WI38 (cell line): Measurements from ENCODE around the gene GTF2F1.
"Not testable (repeated sequence)": the region's sequence is repeated elsewhere in the genome, so short reads cannot be mapped to it uniquely, and the experiment has no call there.

Experiments used
- H3K4me3 ChIP-seq: 2 replicates; pipeline ENCODE4 v1.5.1; 2011; ENCODE audit warnings: low read depth, mild to moderate bottlenecking, control low read depth, low read length
- TF ChIP-seq, protein P1 (sequence below): IDR thresholded peaks from 2 replicates; pipeline ENCODE4 v1.5.1; 2012; ENCODE audit warnings: low read depth, mild to moderate bottlenecking, control low read depth, low read length

Gene GTF2F1

DNA sequence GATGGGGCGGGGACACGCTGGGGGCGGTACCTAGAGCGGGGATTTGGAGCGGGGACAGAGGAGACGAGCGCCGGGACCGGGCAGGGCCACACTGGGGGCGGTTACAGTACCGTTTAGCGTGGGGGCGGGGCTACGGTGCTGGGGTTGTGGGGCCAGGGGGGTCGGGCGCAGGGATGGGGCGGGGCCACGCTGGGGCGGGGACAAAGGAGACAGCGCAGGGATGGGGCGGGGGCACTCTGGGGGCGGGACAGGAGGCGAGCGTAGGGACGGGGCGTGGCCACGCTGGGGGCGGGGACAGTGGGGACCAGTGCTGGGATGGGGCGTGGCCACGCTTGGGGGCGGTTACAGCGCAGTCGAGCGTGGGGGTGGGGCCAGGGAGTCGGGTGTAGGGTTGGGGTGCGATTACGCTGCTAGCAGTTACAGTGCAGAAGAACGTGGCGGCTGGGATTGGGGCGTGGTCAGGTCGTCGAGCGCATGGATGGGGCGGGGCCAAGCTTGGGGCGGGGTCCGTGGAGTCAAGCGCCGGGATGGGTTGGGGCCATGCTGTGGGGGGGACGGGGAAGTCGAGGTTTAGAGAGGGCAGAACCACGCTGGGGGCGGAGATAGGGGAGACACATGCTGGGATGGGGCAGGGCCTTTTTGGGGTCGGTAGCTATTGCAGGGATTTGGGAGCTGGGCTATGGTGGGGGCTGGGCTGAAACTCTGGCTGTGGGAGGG, 19.7 kb downstream of the GTF2F1 start:
- TF ChIP-seq, protein P1, sequence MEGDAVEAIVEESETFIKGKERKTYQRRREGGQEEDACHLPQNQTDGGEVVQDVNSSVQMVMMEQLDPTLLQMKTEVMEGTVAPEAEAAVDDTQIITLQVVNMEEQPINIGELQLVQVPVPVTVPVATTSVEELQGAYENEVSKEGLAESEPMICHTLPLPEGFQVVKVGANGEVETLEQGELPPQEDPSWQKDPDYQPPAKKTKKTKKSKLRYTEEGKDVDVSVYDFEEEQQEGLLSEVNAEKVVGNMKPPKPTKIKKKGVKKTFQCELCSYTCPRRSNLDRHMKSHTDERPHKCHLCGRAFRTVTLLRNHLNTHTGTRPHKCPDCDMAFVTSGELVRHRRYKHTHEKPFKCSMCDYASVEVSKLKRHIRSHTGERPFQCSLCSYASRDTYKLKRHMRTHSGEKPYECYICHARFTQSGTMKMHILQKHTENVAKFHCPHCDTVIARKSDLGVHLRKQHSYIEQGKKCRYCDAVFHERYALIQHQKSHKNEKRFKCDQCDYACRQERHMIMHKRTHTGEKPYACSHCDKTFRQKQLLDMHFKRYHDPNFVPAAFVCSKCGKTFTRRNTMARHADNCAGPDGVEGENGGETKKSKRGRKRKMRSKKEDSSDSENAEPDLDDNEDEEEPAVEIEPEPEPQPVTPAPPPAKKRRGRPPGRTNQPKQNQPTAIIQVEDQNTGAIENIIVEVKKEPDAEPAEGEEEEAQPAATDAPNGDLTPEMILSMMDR: no peak
- peak overlapping the region; percentile 75 for H3K4me3 ChIP-seq

DNA sequence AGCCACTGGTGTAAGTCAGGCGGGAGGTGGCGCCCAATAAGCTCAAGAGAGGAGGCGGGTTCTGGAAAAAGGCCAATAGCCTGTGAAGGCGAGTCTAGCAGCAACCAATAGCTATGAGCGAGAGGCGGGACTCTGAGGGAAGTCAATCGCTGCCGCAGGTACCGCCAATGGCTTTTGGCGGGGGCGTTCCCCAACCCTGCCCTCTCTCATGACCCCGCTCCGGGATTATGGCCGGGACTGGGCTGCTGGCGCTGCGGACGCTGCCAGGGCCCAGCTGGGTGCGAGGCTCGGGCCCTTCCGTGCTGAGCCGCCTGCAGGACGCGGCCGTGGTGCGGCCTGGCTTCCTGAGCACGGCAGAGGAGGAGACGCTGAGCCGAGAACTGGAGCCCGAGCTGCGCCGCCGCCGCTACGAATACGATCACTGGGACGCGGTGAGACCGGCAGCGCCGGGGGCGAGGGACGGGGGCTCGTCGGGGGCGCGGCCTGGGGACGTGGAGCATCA, 20.3 kb downstream of the GTF2F1 start, which contains the start of gene ALKBH7:
Gene ALKBH7, plus strand, starts transcription at position 201 of the 502 bp plus-strand sequence. Its CDS starts 27 bp downstream, at position 228.
- TF ChIP-seq, protein P1: no peak
- peak within 1 kb of the TSS; percentile 75 for H3K4me3 ChIP-seq

DNA sequence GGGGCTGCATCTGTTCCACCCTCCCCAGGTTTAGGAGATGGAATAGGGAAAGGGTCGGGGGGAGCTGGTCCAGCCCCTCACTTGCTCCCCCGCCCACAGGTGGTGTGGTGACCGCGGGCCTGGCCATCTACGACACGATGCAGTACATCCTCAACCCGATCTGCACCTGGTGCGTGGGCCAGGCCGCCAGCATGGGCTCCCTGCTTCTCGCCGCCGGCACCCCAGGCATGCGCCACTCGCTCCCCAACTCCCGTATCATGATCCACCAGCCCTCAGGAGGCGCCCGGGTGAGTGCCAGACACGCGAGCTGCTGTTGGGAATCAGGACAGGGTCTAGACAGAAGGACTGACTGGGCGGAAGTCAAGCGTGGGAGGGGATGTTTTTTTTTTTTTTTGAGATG, 28.6 kb downstream of the GTF2F1 start:
- TF ChIP-seq, protein P1: no peak
- no peak overlapping the region for H3K4me3 ChIP-seq

DNA sequence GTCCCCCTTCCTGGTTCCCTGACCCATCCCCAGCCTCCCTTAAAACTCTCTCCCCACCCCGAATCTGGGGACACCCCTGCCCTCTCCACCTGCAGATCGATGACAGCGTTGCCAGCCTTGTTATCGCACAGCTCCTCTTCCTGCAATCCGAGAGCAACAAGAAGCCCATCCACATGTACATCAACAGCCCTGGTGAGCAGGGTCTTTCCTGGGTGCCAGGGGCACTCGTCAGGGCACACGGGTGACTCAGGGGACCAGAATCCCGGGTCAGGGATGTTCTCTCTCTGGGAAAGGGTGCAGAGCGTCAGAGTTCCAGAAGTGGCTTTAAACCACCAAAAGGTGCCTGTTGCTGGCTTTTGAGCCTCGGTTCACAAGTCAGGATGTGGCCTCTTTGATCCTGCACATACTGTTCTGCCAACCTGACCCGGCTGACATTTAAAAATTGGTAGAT, 30.6 kb downstream of the GTF2F1 start:
- peak overlapping the region; percentile 82 for H3K4me3 ChIP-seq
- TF ChIP-seq, protein P1: no peak

DNA sequence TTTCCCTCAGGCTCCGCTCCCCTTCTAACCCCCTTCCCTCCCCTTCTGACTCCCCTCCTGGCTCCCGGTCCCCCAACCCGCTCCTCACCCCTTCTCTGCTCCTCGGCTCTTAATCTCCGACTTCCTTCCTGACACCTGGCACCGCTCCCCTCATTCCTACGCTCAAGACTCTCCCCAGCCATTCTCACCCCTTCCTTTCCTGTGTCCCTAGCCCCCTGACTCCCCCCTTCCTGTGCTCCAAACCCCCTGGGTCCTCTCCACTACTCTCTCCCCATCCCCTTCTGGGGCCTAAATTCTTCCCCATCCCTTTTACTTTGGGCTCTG, 31.0 kb downstream of the GTF2F1 start:
- H3K4me3 ChIP-seq: peak overlapping the region; percentile 82
- TF ChIP-seq, protein P1: no peak

DNA sequence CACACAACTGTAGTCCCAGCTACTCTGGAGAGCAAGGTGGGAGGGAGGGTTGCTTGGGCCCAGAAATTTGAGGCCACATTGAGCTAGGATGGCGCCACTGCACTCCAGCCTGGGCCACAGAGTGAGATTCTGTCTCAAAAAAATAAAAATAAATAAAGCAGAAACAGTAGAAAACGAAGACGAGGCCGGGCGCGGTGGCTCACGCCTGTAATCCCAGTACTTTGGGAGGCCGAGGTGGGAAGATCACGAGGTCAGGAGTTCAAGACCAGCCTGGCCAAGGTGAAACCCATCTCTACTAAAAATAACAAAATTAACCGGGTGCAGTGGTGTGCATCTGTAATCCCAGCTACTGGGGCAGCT, 32.1 kb downstream of the GTF2F1 start:
- peak overlapping the region; percentile 82 for H3K4me3 ChIP-seq

DNA sequence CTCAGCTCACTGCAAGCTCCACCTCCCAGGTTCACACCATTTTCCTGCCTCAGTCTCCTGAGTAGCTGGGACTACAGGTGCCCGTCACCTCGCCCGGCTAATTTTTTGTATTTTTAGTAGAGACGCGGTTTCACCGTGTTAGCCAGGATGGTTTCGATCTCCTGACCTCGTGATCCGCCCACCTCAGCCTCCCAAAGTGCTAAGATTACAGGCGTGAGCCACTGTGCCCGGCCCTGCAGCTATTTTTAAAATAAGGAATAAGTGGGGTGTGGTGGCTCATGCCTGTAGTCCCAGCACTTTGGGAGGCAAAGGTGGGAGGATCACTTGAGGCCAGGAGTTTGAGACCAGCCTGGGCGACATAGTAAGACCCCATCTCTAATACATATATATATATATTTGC, 32.5 kb downstream of the GTF2F1 start:
- not testable (repeated sequence) for H3K4me3 ChIP-seq

DNA sequence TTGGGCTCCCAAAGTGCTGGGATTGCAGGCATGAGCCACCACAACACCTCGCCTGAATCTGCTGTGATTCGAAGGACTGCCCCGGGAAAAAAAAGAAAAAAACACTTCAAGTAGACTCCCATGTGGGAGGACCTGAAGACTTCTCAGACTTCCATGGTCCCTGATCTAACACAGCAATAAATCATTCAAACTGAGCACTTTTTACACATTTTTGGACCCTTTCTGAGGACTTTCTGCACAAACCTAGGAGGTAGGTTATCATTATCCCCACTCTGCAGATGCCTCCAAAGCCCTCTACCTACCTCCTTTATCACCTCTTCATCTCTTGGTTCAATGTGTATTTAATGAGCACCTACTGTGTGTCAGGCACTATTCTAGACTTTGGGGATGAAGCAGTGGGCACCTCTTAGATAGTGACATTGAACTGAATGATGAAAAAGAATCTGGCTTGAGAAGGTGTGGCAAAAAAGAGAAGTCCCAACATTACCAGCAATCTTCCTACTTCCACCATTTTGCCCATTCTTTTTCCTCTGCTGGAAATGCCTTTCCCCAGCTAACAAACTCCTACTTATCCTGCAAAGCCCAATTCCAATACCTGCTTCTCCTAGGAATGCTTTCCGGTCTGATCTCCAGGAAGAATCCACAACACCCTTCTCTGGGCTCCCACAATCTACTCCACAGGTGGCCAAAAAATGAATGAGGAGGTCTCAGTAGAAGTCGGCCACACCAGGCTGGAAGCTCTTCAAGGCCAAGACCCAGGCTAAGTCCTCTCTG, 33.2 kb downstream of the GTF2F1 start:
- TF ChIP-seq, protein P1: no peak

More for the DNA sequence above, 33.2 kb downstream of the GTF2F1 start:
- no peak overlapping the region for H3K4me3 ChIP-seq
